Measurements from ENCODE around the gene ACD. TPM values are rescaled to one million over a fixed set of nuclear protein-coding genes. Genes with fewer than 3 reads are reported as not detected.

Gene ACD
- total and polyA plus RNA-seq, 2 donors from 2014 or later, result 15.2 to 20.0 TPM

- H3K4me3 ChIP-seq (ENCODE audit: low read length in 3 of 3), result no peak overlapping the region
- H3K9me3 ChIP-seq (ENCODE audit: control insufficient read depth in 2 of 3, insufficient read depth in 1 of 3, low read length in 3 of 3), result no peaks in the 10 kb centered on the region
- no peak for TF ChIP-seq CTCF (IDR thresholded peaks at IDR 0.05; ENCODE audit: borderline replicate concordance, extremely low read depth, insufficient read depth)
- peaks cover 0 to 2% (median under 1%) of the 10 kb centered on the region in 3 donors for H3K36me3 ChIP-seq (ENCODE audit: control insufficient read depth in 2 of 3, insufficient read depth in 3 of 3, low read length in 3 of 3)
- no peak for DNase-seq
- intact Hi-C loops (cut with DNase I), result no loop called here
- H3K4me1 ChIP-seq (ENCODE audit: control insufficient read depth in 2 of 3, insufficient read depth in 2 of 3, low read depth in 1 of 3, low read length in 3 of 3), result no peaks in the 10 kb centered on the region
- no peak overlapping the region for H3K27ac ChIP-seq (ENCODE audit: low read depth in 2 of 2, low read length in 2 of 2)
- H3K27me3 ChIP-seq (ENCODE audit: control insufficient read depth, insufficient read depth, low read length), result peaks cover 6% of the 10 kb centered on the region
- no peak for FAIRE-seq
- no peak overlapping the region for H3K9ac ChIP-seq (ENCODE audit: low read length in 3 of 3)
Measured at GRCh38 chr16:67644038-67644437, 16.0 kb downstream of the ACD start.

- H3K9ac ChIP-seq (ENCODE audit: low read length in 3 of 3), result no peak overlapping the region
- no peak overlapping the region for H3K27ac ChIP-seq (ENCODE audit: low read depth in 2 of 2, low read length in 2 of 2)
- peaks cover 3% of the 10 kb centered on the region for H3K27me3 ChIP-seq (ENCODE audit: control insufficient read depth, insufficient read depth, low read length)
- peaks cover 4 to 20% (median 10%) of the 10 kb centered on the region in 3 donors for H3K36me3 ChIP-seq (ENCODE audit: control insufficient read depth in 2 of 3, insufficient read depth in 3 of 3, low read length in 3 of 3)
- no peaks in the 10 kb centered on the region for H3K9me3 ChIP-seq (ENCODE audit: control insufficient read depth in 2 of 3, insufficient read depth in 1 of 3, low read length in 3 of 3)
- FAIRE-seq (no peak), DNase-seq (no peak)
- H3K4me3 ChIP-seq (ENCODE audit: low read length in 3 of 3), result no peak overlapping the region
- H3K4me1 ChIP-seq (ENCODE audit: control insufficient read depth in 2 of 3, insufficient read depth in 2 of 3, low read depth in 1 of 3, low read length in 3 of 3), result no peaks in the 10 kb centered on the region
- intact Hi-C loops (cut with DNase I), result no loop called here
- TF ChIP-seq CTCF (IDR thresholded peaks at IDR 0.05; ENCODE audit: borderline replicate concordance, extremely low read depth, insufficient read depth), result no peak
Measured at GRCh38 chr16:67641779-67642708, 18.0 kb downstream of the ACD start.

GRCh38 chr16:67637625-67638024 is 22.4 kb downstream of the ACD start:
- H3K36me3 ChIP-seq (ENCODE audit: control insufficient read depth in 2 of 3, insufficient read depth in 3 of 3, low read length in 3 of 3), result peaks cover 4 to 32% (median 12%) of the 10 kb centered on the region in 3 donors

More at GRCh38 chr16:67637625-67638024, 22.4 kb downstream of the ACD start:
- intact Hi-C loops (cut with DNase I), result no loop called here
- Histone ChIP-seq H3K9ac (ENCODE audit: low read length in 3 of 3) (no peak overlapping the region), H3K27me3 (ENCODE audit: control insufficient read depth, insufficient read depth, low read length) (no peaks in the 10 kb centered on the region), H3K9me3 (ENCODE audit: control insufficient read depth in 2 of 3, insufficient read depth in 1 of 3, low read length in 3 of 3) (no peaks in the 10 kb centered on the region), H3K4me1 (ENCODE audit: control insufficient read depth in 2 of 3, insufficient read depth in 2 of 3, low read depth in 1 of 3, low read length in 3 of 3) (no peaks in the 10 kb centered on the region), H3K27ac (ENCODE audit: low read depth in 2 of 2, low read length in 2 of 2) (no peak overlapping the region), H3K4me3 (ENCODE audit: low read length in 3 of 3) (no peak overlapping the region)
- DNase-seq, result no peak
- FAIRE-seq, result no peak
- no peak for TF ChIP-seq CTCF (IDR thresholded peaks at IDR 0.05; ENCODE audit: borderline replicate concordance, extremely low read depth, insufficient read depth)

Measured in kidney (tissue), 14 donors.